Lower leg skin (tissue), 3 donors: ENCODE data around the gene MANF.

Experiments used
- CTCF ChIP-seq, 3 donors: fragments of 450-650 bp; IDR thresholded peaks; one replicate each; pipeline ENCODE4 v1.5.1; 2016; ENCODE audit warnings: antibody characterized with exemption in 3 of 3, mild to moderate bottlenecking in 3 of 3, moderate library complexity in 2 of 3
- POLR2A ChIP-seq, 2 donors: fragments of 450-650 bp; IDR thresholded peaks; one replicate each; pipeline ENCODE4 v1.6.1; 2016 to 2017; ENCODE audit warnings: antibody characterized with exemption in 2 of 2, mild to moderate bottlenecking in 1 of 2, moderate library complexity in 1 of 2

- TF ChIP-seq CTCF (IDR thresholded peaks at IDR 0.05) (no peak), POLR2A (IDR thresholded peaks at IDR 0.05) (no peak)
Observed at GRCh38 chr3:51338632-51339031, 46.5 kb upstream of the MANF start.
